Epithelial cell of esophagus (primary cell): Measurements from ENCODE around the gene INS.

Experiments used
- DNase-seq: peaks from one replicate; pipeline ENCODE4 v3.0.0; 2010; ENCODE audit warnings: low read depth
- H3K4me3 ChIP-seq: 2 replicates; pipeline ENCODE4 v1.5.1; 2011; ENCODE audit warnings: mild to moderate bottlenecking, low read length, control low read depth
- TF ChIP-seq, protein P1 (sequence below): IDR thresholded peaks from 2 replicates; pipeline ENCODE4 v1.5.1; 2011; ENCODE audit warnings: low read depth, mild to moderate bottlenecking, low read length, control low read depth, inconsistent platforms; ENCODE audit not compliant: insufficient read depth; ENCODE audit errors: missing control alignments

The INS gene

DNA sequence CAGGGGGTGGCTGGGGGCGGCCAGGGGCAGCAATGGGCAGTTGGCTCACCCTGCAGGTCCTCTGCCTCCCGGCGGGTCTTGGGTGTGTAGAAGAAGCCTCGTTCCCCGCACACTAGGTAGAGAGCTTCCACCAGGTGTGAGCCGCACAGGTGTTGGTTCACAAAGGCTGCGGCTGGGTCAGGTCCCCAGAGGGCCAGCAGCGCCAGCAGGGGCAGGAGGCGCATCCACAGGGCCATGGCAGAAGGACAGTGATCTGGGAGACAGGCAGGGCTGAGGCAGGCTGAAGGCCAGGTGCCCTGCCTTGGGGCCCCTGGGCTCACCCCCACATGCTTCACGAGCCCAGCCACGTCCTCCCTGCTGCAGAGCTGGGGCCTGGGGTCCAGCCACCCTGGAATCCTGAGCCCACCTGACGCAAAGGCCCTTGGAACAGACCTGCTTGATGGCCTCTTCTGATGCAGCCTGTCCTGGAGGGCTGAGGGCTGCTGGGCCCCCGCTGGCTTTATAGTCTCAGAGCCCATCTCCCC, at the start of gene INS:
Gene INS (minus strand): TSS at position 474 of the 524 bp plus-strand sequence. CDS start 238 bp downstream, at position 236.
- H3K4me3 ChIP-seq, result no peak within 1 kb of the TSS
- no peak for DNase-seq

DNA sequence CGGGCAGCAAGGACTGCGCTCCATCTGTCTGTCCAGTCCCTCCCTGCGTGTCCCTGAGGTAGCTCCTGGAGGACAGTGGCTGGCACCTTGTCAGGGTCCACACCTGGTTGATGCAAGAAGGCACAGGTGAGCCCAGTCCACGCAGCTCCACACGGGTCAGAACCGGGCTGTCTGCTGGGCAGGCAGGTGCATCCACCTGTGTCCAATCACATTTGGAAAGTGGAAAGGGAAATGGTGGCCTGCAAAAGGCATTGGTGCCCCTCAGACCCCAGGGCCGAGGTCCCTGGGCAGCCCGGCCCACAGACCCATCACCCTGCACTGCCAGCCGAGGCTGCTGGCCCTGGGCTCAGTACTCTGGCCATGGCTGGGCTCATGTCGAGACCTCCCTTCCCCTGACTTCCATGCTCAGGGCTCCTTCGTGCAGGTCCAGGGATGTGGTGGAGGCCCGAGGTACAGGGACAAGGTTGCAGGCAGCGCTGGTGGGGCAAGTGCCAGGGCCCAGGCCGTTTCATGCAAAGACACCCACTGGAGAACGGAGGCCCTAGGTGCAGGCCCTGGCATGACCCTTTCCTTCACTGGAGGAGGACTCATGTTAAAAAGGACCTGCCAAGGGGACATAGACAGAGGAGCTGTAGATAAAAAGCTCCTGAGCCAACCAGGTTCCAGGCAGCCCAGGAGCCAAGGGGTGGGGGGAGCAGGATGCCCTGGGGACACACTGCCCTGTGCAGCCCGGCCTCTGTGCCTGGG, 49.5 kb upstream of the INS start:
- no peak for DNase-seq
- TF ChIP-seq, protein P1, sequence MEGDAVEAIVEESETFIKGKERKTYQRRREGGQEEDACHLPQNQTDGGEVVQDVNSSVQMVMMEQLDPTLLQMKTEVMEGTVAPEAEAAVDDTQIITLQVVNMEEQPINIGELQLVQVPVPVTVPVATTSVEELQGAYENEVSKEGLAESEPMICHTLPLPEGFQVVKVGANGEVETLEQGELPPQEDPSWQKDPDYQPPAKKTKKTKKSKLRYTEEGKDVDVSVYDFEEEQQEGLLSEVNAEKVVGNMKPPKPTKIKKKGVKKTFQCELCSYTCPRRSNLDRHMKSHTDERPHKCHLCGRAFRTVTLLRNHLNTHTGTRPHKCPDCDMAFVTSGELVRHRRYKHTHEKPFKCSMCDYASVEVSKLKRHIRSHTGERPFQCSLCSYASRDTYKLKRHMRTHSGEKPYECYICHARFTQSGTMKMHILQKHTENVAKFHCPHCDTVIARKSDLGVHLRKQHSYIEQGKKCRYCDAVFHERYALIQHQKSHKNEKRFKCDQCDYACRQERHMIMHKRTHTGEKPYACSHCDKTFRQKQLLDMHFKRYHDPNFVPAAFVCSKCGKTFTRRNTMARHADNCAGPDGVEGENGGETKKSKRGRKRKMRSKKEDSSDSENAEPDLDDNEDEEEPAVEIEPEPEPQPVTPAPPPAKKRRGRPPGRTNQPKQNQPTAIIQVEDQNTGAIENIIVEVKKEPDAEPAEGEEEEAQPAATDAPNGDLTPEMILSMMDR, result no peak
- H3K4me3 ChIP-seq, result no peak overlapping the region

More for the DNA sequence above, at the start of gene INS:
- TF ChIP-seq, protein P1, result no peak

- DNase-seq, result no peak
- no peak overlapping the region for H3K4me3 ChIP-seq
- TF ChIP-seq, protein P1, result no peak
Observed at GRCh38 chr11:2209900-2210321, 48.9 kb upstream of the INS start.

DNA sequence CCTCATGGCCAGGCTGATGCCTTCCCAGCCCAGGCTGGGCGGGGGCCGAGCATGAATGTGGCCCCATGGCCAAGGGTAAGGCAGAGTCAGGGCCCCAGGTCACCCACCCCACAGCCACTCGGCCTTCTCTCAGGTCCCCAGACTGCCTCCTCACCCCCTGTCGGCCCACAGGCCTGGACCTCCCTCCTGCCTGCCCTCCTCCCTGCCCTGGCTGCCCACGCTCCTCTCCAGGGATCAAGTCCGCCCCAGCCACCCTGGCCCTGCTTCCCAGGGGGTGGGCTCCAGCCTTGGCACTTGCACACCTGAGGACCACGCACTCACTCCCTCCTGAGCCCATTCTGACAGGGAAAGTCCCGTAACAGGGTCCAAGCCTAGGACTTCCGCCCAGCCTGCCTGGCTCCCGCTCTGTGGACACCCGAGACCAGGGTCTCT, 48.4 kb upstream of the INS start:
- no peak for DNase-seq

DNA sequence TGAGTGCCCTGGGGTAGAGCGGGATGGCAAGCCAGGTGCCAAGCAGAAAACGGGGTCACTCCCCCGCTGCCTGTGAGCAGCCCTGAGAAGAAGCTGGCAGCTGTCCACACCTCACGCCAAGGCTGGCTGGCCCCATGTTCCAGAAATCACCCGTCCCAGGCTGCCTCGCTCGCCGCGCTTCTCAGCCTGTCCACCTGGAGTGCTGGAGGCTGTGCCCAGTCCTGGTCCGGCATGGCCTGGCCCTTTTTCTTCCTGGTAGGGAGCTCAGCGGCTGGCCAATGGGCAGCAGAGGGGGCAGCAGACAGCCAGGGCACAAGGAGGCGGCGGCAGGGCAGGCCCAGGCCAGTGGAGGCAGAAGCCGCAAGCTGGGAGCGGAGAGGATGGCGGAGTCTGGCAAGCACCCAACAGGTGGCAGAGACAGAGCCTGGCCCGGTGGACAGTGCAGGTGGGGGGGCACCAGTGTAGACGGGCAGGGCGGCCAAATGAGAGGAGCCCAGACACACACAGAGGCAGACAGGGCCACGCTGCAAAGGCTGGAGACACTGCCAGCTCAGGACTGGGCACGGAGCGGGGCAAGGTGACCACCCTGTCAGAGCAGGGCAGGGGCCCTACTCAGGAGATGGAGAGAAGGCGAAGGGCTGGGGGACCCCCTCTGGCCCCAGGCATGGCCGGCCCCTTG, 47.8 kb upstream of the INS start:
- TF ChIP-seq, protein P1, result peak; percentile 18
- H3K4me3 ChIP-seq, result no peak overlapping the region
- peak; percentile 20 for DNase-seq

More for the DNA sequence above, 48.4 kb upstream of the INS start:
- H3K4me3 ChIP-seq, result no peak overlapping the region
- TF ChIP-seq, protein P1, result no peak

- TF ChIP-seq, protein P1, result no peak
- no peak overlapping the region for H3K4me3 ChIP-seq
- DNase-seq, result no peak
Observed at GRCh38 chr11:2207773-2208621, 47.0 kb upstream of the INS start.
